SK-N-SH (cell line): ENCODE results near the gene VDR. TPM values are rescaled to one million over a fixed set of nuclear protein-coding genes. Genes with fewer than 3 reads are reported as not detected.

Source experiments
- CTCF ChIA-PET: fragments of 300-600, 350-600 bp; formaldehyde crosslinking; extraction: SDS; loops from one replicate; lab custom pipeline; 2021; lab: Yijun Ruan, JAX
- POLR2A ChIA-PET: fragments of 350-600 bp; sonication (Branson Sonifier 250); formaldehyde crosslinking; extraction: SDS; loops from one replicate; lab custom pipeline; 2020; ENCODE audit warnings: antibody characterized with exemption, inconsistent platforms; lab: Yijun Ruan, JAX
- DNase-seq: peaks from one replicate; pipeline ENCODE4 v3.0.0; 2012
- H2AFZ ChIP-seq: fragments of 200-600 bp; sonication (generic); 2 replicates; pipeline ENCODE4 v1.8.1; 2016; ENCODE audit warnings: antibody characterized with exemption, mild to moderate bottlenecking, low read depth
- H3F3A ChIP-seq: fragments of 200-600 bp; sonication (generic); replicated peaks from 2 replicates; pipeline ENCODE3; 2016; ENCODE audit warnings: antibody characterized with exemption, mild to moderate bottlenecking; ENCODE audit not compliant: insufficient read depth
- H3K27ac ChIP-seq, 2 experiments: fragments of 200-500 bp in 1 of 2; fragments of 200-600 bp in 1 of 2; sonication (Bioruptor generic) in 1 of 2; sonication (generic), shearing (Covaris generic) in 1 of 2; 2 replicates each; pipeline versions ENCODE4 v1.5.1 to v1.6.1; 2014 to 2016; ENCODE audit warnings: low read depth in 2 of 2, inconsistent platforms in 1 of 2, low read length in 1 of 2, mild to moderate bottlenecking in 1 of 2, mixed read lengths in 1 of 2
- H3K27me3 ChIP-seq: fragments of 200-600 bp; sonication (generic), shearing (Covaris generic); 2 replicates; pipeline ENCODE4 v1.6.1; 2016; ENCODE audit warnings: mixed run types; ENCODE audit not compliant: insufficient read depth
- H3K36me3 ChIP-seq, 2 experiments: fragments of 200-500 bp in 1 of 2; fragments of 200-600 bp in 1 of 2; sonication (Bioruptor generic) in 1 of 2; sonication (generic) in 1 of 2; replicated peaks in 1 of 2; 2 replicates each; pipeline versions ENCODE3 to v1.5.1; 2014 to 2016; ENCODE audit warnings: low read length in 1 of 2, mild to moderate bottlenecking in 1 of 2; ENCODE audit not compliant: insufficient read depth in 2 of 2, control insufficient read depth in 1 of 2
- H3K4me1 ChIP-seq, 2 experiments: fragments of 200-500 bp in 1 of 2; fragments of 200-600 bp in 1 of 2; sonication (Bioruptor generic) in 1 of 2; sonication (generic), shearing (Covaris generic) in 1 of 2; 2 replicates each; pipeline versions ENCODE4 v1.5.1 to v1.6.1; 2014 to 2016; ENCODE audit warnings: low read depth in 1 of 2, low read length in 1 of 2, mixed run types in 1 of 2; ENCODE audit not compliant: insufficient read depth in 2 of 2, control insufficient read depth in 1 of 2
- H3K4me2 ChIP-seq: fragments of 200-600 bp; sonication (generic), shearing (Covaris generic); 2 replicates; pipeline ENCODE4 v1.6.1; 2017; ENCODE audit warnings: mixed run types
- H3K4me3 ChIP-seq, 2 experiments: fragments of 200-500 bp in 1 of 2; fragments of 200-600 bp in 1 of 2; sonication (Bioruptor generic) in 1 of 2; sonication (generic), shearing (Covaris generic) in 1 of 2; 2 replicates each; pipeline versions ENCODE4 v1.5.1 to v1.8.1; 2014 to 2016; ENCODE audit warnings: low read depth in 2 of 2, inconsistent platforms in 1 of 2, low read length in 1 of 2, mild to moderate bottlenecking in 1 of 2, mixed read lengths in 1 of 2, moderate library complexity in 1 of 2
- H3K79me2 ChIP-seq: fragments of 200-600 bp; sonication (generic); 2 replicates; pipeline ENCODE4 v1.8.1; 2017; ENCODE audit warnings: mild to moderate bottlenecking; ENCODE audit not compliant: insufficient read depth
- H3K9ac ChIP-seq: fragments of 200-600 bp; sonication (generic); 2 replicates; pipeline ENCODE4 v1.6.1; 2017; ENCODE audit warnings: mixed run types
- H3K9me2 ChIP-seq: fragments of 200-600 bp; sonication (generic); 2 replicates; pipeline ENCODE4 v1.6.1; 2017; ENCODE audit warnings: mixed run types
- H3K9me3 ChIP-seq: fragments of 200-600 bp; sonication (generic); 2 replicates; pipeline ENCODE4 v1.6.1; 2017; ENCODE audit warnings: mixed run types, mild to moderate bottlenecking, moderate library complexity
- H4K20me1 ChIP-seq: fragments of 200-600 bp; sonication (generic); 2 replicates; pipeline ENCODE4 v1.6.1; 2017; ENCODE audit warnings: mild to moderate bottlenecking, mixed run types; ENCODE audit not compliant: insufficient read depth
- CHD2 ChIP-seq: fragments of 150-350 bp; IDR thresholded peaks from 2 replicates; pipeline ENCODE4 v1.6.1; 2018; ENCODE audit warnings: low read length; ENCODE audit not compliant: partially characterized antibody
- FOSL2 ChIP-seq: IDR thresholded peaks from 2 replicates; pipeline ENCODE4 v1.4.0; 2012; ENCODE audit warnings: low read depth, mild to moderate bottlenecking, moderate library complexity, borderline replicate concordance
- FOXJ3 ChIP-seq: sonication (generic); formaldehyde crosslinking; IDR thresholded peaks from 2 replicates; pipeline ENCODE4 v1.5.1; 2020; ENCODE audit warnings: mild to moderate bottlenecking, missing genetic modification reagents
- GATA2 ChIP-seq: sonication (generic); formaldehyde crosslinking; IDR thresholded peaks from 2 replicates; pipeline ENCODE4 v1.5.0; 2020; ENCODE audit warnings: mild to moderate bottlenecking, missing genetic modification reagents
- MEF2A ChIP-seq: IDR thresholded peaks from 2 replicates; pipeline ENCODE4 v1.4.0; 2012; ENCODE audit warnings: low read depth, borderline replicate concordance
- NRF1 ChIP-seq: IDR thresholded peaks from 2 replicates; pipeline ENCODE4 v1.6.1; 2012; ENCODE audit warnings: low read depth, mild to moderate bottlenecking, low read length
- POLR2AphosphoS5 ChIP-seq: IDR thresholded peaks from 2 replicates; pipeline ENCODE4 v1.6.1; 2012; ENCODE audit warnings: low read depth, low read length
- RCOR1 ChIP-seq: fragments of 150-350 bp; IDR thresholded peaks from 2 replicates; pipeline ENCODE4 v1.6.1; 2017; ENCODE audit warnings: antibody characterized with exemption, low read length
- RXRA ChIP-seq: IDR thresholded peaks from 2 replicates; pipeline ENCODE4 v1.4.0; 2012; ENCODE audit warnings: low read depth, mild to moderate bottlenecking, borderline replicate concordance
- SIN3A ChIP-seq: IDR thresholded peaks from 2 replicates; pipeline ENCODE4 v1.6.1; 2012; ENCODE audit warnings: low read depth, mild to moderate bottlenecking, low read length, moderate library complexity, borderline replicate concordance
- SMC3 ChIP-seq: IDR thresholded peaks from 2 replicates; pipeline ENCODE4 v1.6.1; 2012; ENCODE audit warnings: low read depth, low read length, improper control_type of control experiment
- TAF1 ChIP-seq: IDR thresholded peaks from 2 replicates; pipeline ENCODE4 v1.6.1; 2012; ENCODE audit warnings: low read depth, mild to moderate bottlenecking, low read length, moderate library complexity, borderline replicate concordance
- TCF12 ChIP-seq: IDR thresholded peaks from 2 replicates; pipeline ENCODE4 v1.4.0; 2012
- TEAD4 ChIP-seq: IDR thresholded peaks from 2 replicates; pipeline ENCODE4 v1.4.0; 2012; ENCODE audit warnings: mild to moderate bottlenecking, borderline replicate concordance; ENCODE audit not compliant: insufficient read depth
- polyA plus RNA-seq, 3 experiments: library from polyadenylated mRNA; depleted of rRNA; stranded (reverse); fragments of >200 nt; gene quantifications; 2 replicates each; pipeline ENCODE4 v1.2.3, GENCODE V29; 2012
- TF ChIP-seq, protein P1 (sequence below): fragments of 150-350 bp; IDR thresholded peaks from 2 replicates; pipeline ENCODE4 v1.6.1; 2016; ENCODE audit warnings: mild to moderate bottlenecking, low read depth, low read length
- TF ChIP-seq, protein P2 (sequence below): IDR thresholded peaks from 2 replicates; pipeline ENCODE4; 2012
- TF ChIP-seq, protein P3 (sequence below): IDR thresholded peaks from 2 replicates; pipeline ENCODE4 v1.4.0; 2012; ENCODE audit warnings: low read depth, borderline replicate concordance
- TF ChIP-seq, protein P4 (sequence below): IDR thresholded peaks from 2 replicates; pipeline ENCODE4 v1.4.0; 2012; ENCODE audit warnings: low read depth, borderline replicate concordance
- TF ChIP-seq, protein P5 (sequence below): fragments of 150-350 bp; IDR thresholded peaks from 2 replicates; pipeline ENCODE4 v1.6.1; 2017; ENCODE audit warnings: antibody characterized with exemption, low read length, low read depth, borderline replicate concordance
- TF ChIP-seq, protein P6 (sequence below): fragments of 200-600 bp; sonication (generic); IDR thresholded peaks from 2 replicates; pipeline ENCODE4 v1.6.1; 2017; ENCODE audit warnings: antibody characterized with exemption, mild to moderate bottlenecking, moderate library complexity

VDR gene
- polyA plus RNA-seq, 1 of the 3 experiments (the other 2 are of a cell fraction), result 0.33 TPM

DNA sequence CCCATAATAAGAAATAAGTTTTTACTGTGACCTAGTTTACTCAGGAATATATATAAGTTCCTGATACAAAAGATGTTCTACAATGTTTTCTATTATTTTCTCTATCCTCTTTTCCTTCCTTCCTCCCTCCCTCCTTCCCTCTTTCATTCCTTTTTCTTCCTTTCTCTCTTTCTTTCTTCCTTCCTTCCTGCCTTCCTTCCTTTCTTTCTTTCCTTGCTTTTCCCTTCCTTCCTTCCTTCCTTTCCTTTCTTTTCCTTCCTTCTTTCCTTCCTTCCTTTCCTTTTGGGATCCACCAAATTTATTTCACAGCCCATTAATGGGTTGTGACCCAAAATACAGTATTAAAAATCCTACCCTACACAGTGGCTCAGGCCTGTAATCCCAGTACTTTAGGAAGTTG, 3.9 kb upstream of the VDR start:
- no peaks in the 10 kb centered on the region for H3K9me2 ChIP-seq
- no peak overlapping the region for H3K4me3 ChIP-seq
- H3K79me2 ChIP-seq, result no peaks in the 10 kb centered on the region
- TF ChIP-seq RCOR1, result no peak
- TF ChIP-seq TCF12, result no peak
- TF ChIP-seq, protein P1, sequence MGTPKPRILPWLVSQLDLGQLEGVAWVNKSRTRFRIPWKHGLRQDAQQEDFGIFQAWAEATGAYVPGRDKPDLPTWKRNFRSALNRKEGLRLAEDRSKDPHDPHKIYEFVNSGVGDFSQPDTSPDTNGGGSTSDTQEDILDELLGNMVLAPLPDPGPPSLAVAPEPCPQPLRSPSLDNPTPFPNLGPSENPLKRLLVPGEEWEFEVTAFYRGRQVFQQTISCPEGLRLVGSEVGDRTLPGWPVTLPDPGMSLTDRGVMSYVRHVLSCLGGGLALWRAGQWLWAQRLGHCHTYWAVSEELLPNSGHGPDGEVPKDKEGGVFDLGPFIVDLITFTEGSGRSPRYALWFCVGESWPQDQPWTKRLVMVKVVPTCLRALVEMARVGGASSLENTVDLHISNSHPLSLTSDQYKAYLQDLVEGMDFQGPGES, result no peak
- TF ChIP-seq, protein P2, sequence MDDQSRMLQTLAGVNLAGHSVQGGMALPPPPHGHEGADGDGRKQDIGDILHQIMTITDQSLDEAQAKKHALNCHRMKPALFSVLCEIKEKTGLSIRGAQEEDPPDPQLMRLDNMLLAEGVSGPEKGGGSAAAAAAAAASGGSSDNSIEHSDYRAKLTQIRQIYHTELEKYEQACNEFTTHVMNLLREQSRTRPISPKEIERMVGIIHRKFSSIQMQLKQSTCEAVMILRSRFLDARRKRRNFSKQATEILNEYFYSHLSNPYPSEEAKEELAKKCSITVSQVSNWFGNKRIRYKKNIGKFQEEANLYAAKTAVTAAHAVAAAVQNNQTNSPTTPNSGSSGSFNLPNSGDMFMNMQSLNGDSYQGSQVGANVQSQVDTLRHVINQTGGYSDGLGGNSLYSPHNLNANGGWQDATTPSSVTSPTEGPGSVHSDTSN, result no peak
- no peak for TF ChIP-seq TAF1
- TF ChIP-seq, protein P3, sequence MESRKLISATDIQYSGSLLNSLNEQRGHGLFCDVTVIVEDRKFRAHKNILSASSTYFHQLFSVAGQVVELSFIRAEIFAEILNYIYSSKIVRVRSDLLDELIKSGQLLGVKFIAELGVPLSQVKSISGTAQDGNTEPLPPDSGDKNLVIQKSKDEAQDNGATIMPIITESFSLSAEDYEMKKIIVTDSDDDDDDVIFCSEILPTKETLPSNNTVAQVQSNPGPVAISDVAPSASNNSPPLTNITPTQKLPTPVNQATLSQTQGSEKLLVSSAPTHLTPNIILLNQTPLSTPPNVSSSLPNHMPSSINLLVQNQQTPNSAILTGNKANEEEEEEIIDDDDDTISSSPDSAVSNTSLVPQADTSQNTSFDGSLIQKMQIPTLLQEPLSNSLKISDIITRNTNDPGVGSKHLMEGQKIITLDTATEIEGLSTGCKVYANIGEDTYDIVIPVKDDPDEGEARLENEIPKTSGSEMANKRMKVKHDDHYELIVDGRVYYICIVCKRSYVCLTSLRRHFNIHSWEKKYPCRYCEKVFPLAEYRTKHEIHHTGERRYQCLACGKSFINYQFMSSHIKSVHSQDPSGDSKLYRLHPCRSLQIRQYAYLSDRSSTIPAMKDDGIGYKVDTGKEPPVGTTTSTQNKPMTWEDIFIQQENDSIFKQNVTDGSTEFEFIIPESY, result no peak
- TF ChIP-seq FOXJ3 (CRISPR knock-in tag), result no peak
- TF ChIP-seq, protein P4, sequence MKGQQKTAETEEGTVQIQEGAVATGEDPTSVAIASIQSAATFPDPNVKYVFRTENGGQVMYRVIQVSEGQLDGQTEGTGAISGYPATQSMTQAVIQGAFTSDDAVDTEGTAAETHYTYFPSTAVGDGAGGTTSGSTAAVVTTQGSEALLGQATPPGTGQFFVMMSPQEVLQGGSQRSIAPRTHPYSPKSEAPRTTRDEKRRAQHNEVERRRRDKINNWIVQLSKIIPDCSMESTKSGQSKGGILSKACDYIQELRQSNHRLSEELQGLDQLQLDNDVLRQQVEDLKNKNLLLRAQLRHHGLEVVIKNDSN, result no peak
- TF ChIP-seq POLR2AphosphoS5, result no peak
- no peak for TF ChIP-seq MEF2A
- no peak for TF ChIP-seq RXRA
- no peak for TF ChIP-seq NRF1
- TF ChIP-seq TEAD4, result no peak
- TF ChIP-seq, protein P5, sequence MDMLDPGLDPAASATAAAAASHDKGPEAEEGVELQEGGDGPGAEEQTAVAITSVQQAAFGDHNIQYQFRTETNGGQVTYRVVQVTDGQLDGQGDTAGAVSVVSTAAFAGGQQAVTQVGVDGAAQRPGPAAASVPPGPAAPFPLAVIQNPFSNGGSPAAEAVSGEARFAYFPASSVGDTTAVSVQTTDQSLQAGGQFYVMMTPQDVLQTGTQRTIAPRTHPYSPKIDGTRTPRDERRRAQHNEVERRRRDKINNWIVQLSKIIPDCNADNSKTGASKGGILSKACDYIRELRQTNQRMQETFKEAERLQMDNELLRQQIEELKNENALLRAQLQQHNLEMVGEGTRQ, result no peak
- TF ChIP-seq GATA2 (CRISPR knock-in tag), result no peak
- TF ChIP-seq, protein P6, sequence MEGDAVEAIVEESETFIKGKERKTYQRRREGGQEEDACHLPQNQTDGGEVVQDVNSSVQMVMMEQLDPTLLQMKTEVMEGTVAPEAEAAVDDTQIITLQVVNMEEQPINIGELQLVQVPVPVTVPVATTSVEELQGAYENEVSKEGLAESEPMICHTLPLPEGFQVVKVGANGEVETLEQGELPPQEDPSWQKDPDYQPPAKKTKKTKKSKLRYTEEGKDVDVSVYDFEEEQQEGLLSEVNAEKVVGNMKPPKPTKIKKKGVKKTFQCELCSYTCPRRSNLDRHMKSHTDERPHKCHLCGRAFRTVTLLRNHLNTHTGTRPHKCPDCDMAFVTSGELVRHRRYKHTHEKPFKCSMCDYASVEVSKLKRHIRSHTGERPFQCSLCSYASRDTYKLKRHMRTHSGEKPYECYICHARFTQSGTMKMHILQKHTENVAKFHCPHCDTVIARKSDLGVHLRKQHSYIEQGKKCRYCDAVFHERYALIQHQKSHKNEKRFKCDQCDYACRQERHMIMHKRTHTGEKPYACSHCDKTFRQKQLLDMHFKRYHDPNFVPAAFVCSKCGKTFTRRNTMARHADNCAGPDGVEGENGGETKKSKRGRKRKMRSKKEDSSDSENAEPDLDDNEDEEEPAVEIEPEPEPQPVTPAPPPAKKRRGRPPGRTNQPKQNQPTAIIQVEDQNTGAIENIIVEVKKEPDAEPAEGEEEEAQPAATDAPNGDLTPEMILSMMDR, result no peak
- no peak for TF ChIP-seq SIN3A
- TF ChIP-seq CHD2, result no peak
- TF ChIP-seq FOSL2, result no peak
- no peak for TF ChIP-seq SMC3
- peaks cover 4% of the 10 kb centered on the region for H3F3A ChIP-seq
- CTCF ChIA-PET, result interaction anchor here (1.8 kb wide), 1 partner anchor 41 kb away, joined by 5 read pairs; no protein-coding TSS in a partner anchor
- DNase-seq, result no peak
- no peak overlapping the region for H3K4me2 ChIP-seq
- POLR2A ChIA-PET, result no interaction called here
- H3K4me1 ChIP-seq, result peaks cover under 1 to 16% of the 10 kb centered on the region in 2 experiments; a peak in 2 of 4 replicates
- H3K27me3 ChIP-seq, result peaks cover 16% of the 10 kb centered on the region
- H3K9me3 ChIP-seq, result no peaks in the 10 kb centered on the region
- H3K36me3 ChIP-seq, result no peaks in the 10 kb centered on the region
- no peak overlapping the region for H2AFZ ChIP-seq
- H3K9ac ChIP-seq, result no peak overlapping the region
- H4K20me1 ChIP-seq, result no peaks in the 10 kb centered on the region
- no peak overlapping the region for H3K27ac ChIP-seq
